A673 (cell line): ENCODE measurements around the gene HP. TPM values are rescaled to one million over a fixed set of nuclear protein-coding genes. Genes with fewer than 3 reads are reported as not detected.

ENCODE experiments used
- BruUV-seq: library from RNA; stranded (reverse); fragments of 400-500 nt; replicated peaks from 2 replicates; lab custom pipeline; 2021; lab: Mats Ljungman, UMichigan
- CTCF ChIA-PET: fragments of 300-600 bp; sonication (Branson Sonifier 250); formaldehyde crosslinking; loops from one replicate; lab custom pipeline; 2022; ENCODE audit warnings: antibody characterized with exemption; lab: Charles Lee
- POLR2A ChIA-PET: fragments of 300-600 bp; sonication (Branson Sonifier 250); formaldehyde crosslinking; loops from one replicate; lab custom pipeline; 2022; ENCODE audit warnings: antibody characterized with exemption; ENCODE audit not compliant: low non-redundant PET; lab: Charles Lee
- DNase-seq: peaks from one replicate; pipeline ENCODE4 v3.0.0-alpha.2; 2015; ENCODE audit warnings: low spot score
- H3K27ac ChIP-seq: fragments of 200-600 bp; sonication (generic); 2 replicates; pipeline ENCODE4 v1.5.1; 2016; ENCODE audit warnings: mixed run types, low read depth, mild to moderate bottlenecking, mixed read lengths, antibody characterized with exemption, low read length; ENCODE audit not compliant: poor library complexity, severe bottlenecking
- H3K27me3 ChIP-seq: fragments of 200-600 bp; sonication (generic); replicated peaks from 2 replicates; pipeline ENCODE4 v1.6.1; 2017; ENCODE audit warnings: mixed run types, low read depth, mild to moderate bottlenecking, mixed read lengths, antibody characterized with exemption, low read length; ENCODE audit not compliant: insufficient read depth, poor library complexity
- H3K36me3 ChIP-seq: fragments of 200-600 bp; sonication (generic); 2 replicates; pipeline ENCODE4 v1.6.1; 2016; ENCODE audit warnings: mixed run types, mild to moderate bottlenecking, mixed read lengths, antibody characterized with exemption, low read length; ENCODE audit not compliant: insufficient read depth, poor library complexity, severe bottlenecking
- H3K4me1 ChIP-seq: fragments of 200-600 bp; sonication (generic); 2 replicates; pipeline ENCODE4 v1.6.1; 2017; ENCODE audit warnings: mixed run types, mild to moderate bottlenecking, mixed read lengths, antibody characterized with exemption, low read length; ENCODE audit not compliant: insufficient read depth, poor library complexity, severe bottlenecking
- H3K4me3 ChIP-seq: fragments of 200-600 bp; sonication (generic); 2 replicates; pipeline ENCODE4 v1.5.1; 2016; ENCODE audit warnings: low read depth, mixed run types, mild to moderate bottlenecking, mixed read lengths, low read length; ENCODE audit not compliant: poor library complexity, severe bottlenecking
- H3K9me3 ChIP-seq: fragments of 200-600 bp; sonication (generic); 2 replicates; pipeline ENCODE4 v1.6.1; 2016; ENCODE audit warnings: mixed run types, low read depth, mild to moderate bottlenecking, mixed read lengths, antibody characterized with exemption, low read length; ENCODE audit not compliant: poor library complexity, severe bottlenecking
- EZH2 ChIP-seq: fragments of 200-600 bp; sonication (generic); IDR thresholded peaks from 2 replicates; pipeline ENCODE4 v1.6.1; 2017; ENCODE audit warnings: borderline replicate concordance, low read depth, mild to moderate bottlenecking, mixed read lengths, antibody characterized with exemption, low read length; ENCODE audit not compliant: poor library complexity, severe bottlenecking
- intact Hi-C: fragments of 100-400 bp; cut with micrococcal nuclease; formaldehyde crosslinking; loops from one replicate; pipeline ENCODE4 v1.10.0; 2022; ENCODE audit not compliant: unreplicated experiment
- total RNA-seq: library from RNA; stranded (reverse); gene quantifications from 2 replicates; pipeline ENCODE4 v1.2.3, GENCODE V29; 2021
- TF ChIP-seq, protein P1 (sequence below): fragments of 300-800, 200-600 bp; sonication (generic); conservative IDR thresholded peaks from 2 replicates; pipeline ENCODE4 v1.5.1; 2017; ENCODE audit warnings: low read depth, mild to moderate bottlenecking, antibody characterized with exemption, low read length, moderate library complexity, mixed read lengths

HP gene
- total RNA-seq, 1 experiment from 2014 or later, result not detected

DNA sequence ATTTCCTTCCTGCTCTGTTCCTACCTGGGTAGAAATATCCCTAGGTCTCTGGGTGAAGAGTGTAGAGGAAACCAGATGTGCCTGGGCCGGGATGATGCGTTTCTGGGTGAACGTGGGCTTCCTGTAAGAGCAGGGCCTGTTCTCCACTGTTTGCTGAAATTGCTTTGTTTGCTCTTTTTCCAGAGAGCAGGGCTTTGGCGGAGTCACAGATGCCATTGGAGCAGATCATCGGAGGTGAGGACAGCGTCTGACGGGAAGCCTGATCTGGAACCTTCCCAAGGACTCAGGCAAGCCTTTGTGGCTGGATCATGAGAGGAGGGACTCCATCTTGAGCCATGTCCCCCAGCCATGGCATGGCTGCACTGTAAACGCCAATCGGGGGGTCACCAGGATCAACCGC lies 30.3 kb upstream of the HP start:
- H3K9me3 ChIP-seq, result no peaks in the 10 kb centered on the region
- CTCF ChIA-PET, result no interaction called here

GRCh38 chr16:72024862-72025382 lies 29.4 kb upstream of the HP start:
- no peaks in the 10 kb centered on the region for H3K9me3 ChIP-seq
- no TSS peak for BruUV-seq
- CTCF ChIA-PET, result no interaction called here
- H3K36me3 ChIP-seq, result peaks cover 4% of the 10 kb centered on the region
- H3K27me3 ChIP-seq, result no peaks in the 10 kb centered on the region
- no peak overlapping the region for H3K4me3 ChIP-seq
- H3K27ac ChIP-seq, result no peak overlapping the region
- intact Hi-C loops, result no loop called here
- TF ChIP-seq, protein P1, sequence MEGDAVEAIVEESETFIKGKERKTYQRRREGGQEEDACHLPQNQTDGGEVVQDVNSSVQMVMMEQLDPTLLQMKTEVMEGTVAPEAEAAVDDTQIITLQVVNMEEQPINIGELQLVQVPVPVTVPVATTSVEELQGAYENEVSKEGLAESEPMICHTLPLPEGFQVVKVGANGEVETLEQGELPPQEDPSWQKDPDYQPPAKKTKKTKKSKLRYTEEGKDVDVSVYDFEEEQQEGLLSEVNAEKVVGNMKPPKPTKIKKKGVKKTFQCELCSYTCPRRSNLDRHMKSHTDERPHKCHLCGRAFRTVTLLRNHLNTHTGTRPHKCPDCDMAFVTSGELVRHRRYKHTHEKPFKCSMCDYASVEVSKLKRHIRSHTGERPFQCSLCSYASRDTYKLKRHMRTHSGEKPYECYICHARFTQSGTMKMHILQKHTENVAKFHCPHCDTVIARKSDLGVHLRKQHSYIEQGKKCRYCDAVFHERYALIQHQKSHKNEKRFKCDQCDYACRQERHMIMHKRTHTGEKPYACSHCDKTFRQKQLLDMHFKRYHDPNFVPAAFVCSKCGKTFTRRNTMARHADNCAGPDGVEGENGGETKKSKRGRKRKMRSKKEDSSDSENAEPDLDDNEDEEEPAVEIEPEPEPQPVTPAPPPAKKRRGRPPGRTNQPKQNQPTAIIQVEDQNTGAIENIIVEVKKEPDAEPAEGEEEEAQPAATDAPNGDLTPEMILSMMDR, result no peak
- no peak for TF ChIP-seq EZH2
- POLR2A ChIA-PET, result no interaction called here
- no peak for DNase-seq
- no peaks in the 10 kb centered on the region for H3K4me1 ChIP-seq

More for the DNA sequence above, 30.3 kb upstream of the HP start:
- DNase-seq, result no peak
- Histone ChIP-seq H3K4me3 (no peak overlapping the region), H3K36me3 (peaks cover 4% of the 10 kb centered on the region), H3K27ac (no peak overlapping the region), H3K4me1 (no peaks in the 10 kb centered on the region), H3K27me3 (no peaks in the 10 kb centered on the region)
- intact Hi-C loops, result no loop called here
- TSS peak; percentile 19 for BruUV-seq
- POLR2A ChIA-PET, result no interaction called here
- TF ChIP-seq, protein P1, result no peak
- no peak for TF ChIP-seq EZH2

DNA sequence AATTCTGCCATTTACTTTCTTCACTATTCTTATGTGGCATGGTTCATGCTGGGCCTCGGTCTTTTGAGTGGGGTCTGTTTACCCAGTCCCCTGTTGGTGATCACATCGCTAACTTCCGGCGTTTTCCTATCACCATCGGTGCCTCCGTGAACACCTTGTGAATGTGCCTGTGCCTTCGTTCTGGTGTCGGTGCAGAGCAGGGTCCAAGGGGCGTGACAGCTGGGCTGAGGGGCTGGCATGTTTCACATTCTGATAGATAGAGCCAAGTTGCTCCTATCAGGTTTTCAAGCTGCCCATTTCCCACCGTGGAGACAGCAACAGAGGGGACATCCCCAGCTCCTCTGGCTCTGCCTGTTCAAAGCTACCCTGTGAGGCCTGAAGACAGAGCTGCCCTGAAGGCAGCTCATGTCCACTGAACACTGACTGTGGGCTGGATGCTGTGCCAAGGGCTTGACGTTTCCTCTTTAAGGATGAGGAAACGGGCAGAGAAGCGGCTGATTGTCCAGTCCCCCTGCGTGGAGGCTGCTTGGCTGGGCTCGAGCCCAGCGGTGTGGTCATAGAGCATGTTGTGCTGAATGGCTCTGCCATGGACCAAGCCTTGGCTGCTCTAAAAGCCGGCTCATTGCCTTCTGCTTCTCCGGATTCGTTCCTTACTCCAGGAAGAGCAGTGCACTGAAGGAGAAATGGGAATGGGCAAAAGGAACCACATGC lies 28.7 kb upstream of the HP start:
- H3K9me3 ChIP-seq, result no peaks in the 10 kb centered on the region
- TF ChIP-seq, protein P1, result no peak
- H3K27me3 ChIP-seq, result no peaks in the 10 kb centered on the region
- BruUV-seq, result no TSS peak
- POLR2A ChIA-PET, result no interaction called here
- intact Hi-C loops, result no loop called here
- H3K4me3 ChIP-seq, result no peak overlapping the region
- H3K36me3 ChIP-seq, result peaks cover 4% of the 10 kb centered on the region
- no peak overlapping the region for H3K27ac ChIP-seq
- H3K4me1 ChIP-seq, result no peaks in the 10 kb centered on the region
- CTCF ChIA-PET, result no interaction called here
- no peak for DNase-seq
